Measurements from ENCODE around the gene SLC35G3. TPM values are rescaled to one million over a fixed set of nuclear protein-coding genes. Genes with fewer than 3 reads are reported as not detected.
"Not testable (repeated sequence)": the region's sequence is repeated elsewhere in the genome, so short reads cannot be mapped to it uniquely, and the experiment has no call there.

SLC35G3 gene
- total and polyA plus RNA-seq, 2 experiments from 2014 or later, result not detected

- H3K27ac Mint-ChIP-seq, result no peak overlapping the region
- H3F3A ChIP-seq (replicated peaks; ENCODE audit: low read depth), result no peaks in the 10 kb centered on the region
- H3K27me3 Mint-ChIP-seq (ENCODE audit: insufficient read depth, low read depth, poor library complexity), result peaks cover 3% of the 10 kb centered on the region
- no peak overlapping the region for H3K4me2 ChIP-seq
- no peak overlapping the region for H3K4me3 ChIP-seq
- H3K36me3 Mint-ChIP-seq (ENCODE audit: low read depth), result no peaks in the 10 kb centered on the region
- no peak overlapping the region for H2AFZ ChIP-seq
- DNase-seq (ENCODE audit: low spot score), result no peak
- no peak overlapping the region for H3K4me3 Mint-ChIP-seq
- no peaks in the 10 kb centered on the region for H3K9me2 ChIP-seq (ENCODE audit: insufficient read depth)
- no peak for ATAC-seq
- no peaks in the 10 kb centered on the region for H3K4me1 Mint-ChIP-seq
- no peak overlapping the region for H3K27ac ChIP-seq (ENCODE audit: low read depth)
- H3K4me1 ChIP-seq (ENCODE audit: insufficient read depth), result no peaks in the 10 kb centered on the region
- H3K9me3 Mint-ChIP-seq, result no peaks in the 10 kb centered on the region
- H3K36me3 ChIP-seq (ENCODE audit: insufficient read depth), result no peaks in the 10 kb centered on the region
- no peaks in the 10 kb centered on the region for H4K20me1 ChIP-seq (replicated peaks; ENCODE audit: insufficient read depth)
- no peaks in the 10 kb centered on the region for H3K27me3 ChIP-seq (ENCODE audit: insufficient read depth)
- no peaks in the 10 kb centered on the region for H3K79me2 ChIP-seq (replicated peaks; ENCODE audit: insufficient read depth)
- TF ChIP-seq, protein P1, sequence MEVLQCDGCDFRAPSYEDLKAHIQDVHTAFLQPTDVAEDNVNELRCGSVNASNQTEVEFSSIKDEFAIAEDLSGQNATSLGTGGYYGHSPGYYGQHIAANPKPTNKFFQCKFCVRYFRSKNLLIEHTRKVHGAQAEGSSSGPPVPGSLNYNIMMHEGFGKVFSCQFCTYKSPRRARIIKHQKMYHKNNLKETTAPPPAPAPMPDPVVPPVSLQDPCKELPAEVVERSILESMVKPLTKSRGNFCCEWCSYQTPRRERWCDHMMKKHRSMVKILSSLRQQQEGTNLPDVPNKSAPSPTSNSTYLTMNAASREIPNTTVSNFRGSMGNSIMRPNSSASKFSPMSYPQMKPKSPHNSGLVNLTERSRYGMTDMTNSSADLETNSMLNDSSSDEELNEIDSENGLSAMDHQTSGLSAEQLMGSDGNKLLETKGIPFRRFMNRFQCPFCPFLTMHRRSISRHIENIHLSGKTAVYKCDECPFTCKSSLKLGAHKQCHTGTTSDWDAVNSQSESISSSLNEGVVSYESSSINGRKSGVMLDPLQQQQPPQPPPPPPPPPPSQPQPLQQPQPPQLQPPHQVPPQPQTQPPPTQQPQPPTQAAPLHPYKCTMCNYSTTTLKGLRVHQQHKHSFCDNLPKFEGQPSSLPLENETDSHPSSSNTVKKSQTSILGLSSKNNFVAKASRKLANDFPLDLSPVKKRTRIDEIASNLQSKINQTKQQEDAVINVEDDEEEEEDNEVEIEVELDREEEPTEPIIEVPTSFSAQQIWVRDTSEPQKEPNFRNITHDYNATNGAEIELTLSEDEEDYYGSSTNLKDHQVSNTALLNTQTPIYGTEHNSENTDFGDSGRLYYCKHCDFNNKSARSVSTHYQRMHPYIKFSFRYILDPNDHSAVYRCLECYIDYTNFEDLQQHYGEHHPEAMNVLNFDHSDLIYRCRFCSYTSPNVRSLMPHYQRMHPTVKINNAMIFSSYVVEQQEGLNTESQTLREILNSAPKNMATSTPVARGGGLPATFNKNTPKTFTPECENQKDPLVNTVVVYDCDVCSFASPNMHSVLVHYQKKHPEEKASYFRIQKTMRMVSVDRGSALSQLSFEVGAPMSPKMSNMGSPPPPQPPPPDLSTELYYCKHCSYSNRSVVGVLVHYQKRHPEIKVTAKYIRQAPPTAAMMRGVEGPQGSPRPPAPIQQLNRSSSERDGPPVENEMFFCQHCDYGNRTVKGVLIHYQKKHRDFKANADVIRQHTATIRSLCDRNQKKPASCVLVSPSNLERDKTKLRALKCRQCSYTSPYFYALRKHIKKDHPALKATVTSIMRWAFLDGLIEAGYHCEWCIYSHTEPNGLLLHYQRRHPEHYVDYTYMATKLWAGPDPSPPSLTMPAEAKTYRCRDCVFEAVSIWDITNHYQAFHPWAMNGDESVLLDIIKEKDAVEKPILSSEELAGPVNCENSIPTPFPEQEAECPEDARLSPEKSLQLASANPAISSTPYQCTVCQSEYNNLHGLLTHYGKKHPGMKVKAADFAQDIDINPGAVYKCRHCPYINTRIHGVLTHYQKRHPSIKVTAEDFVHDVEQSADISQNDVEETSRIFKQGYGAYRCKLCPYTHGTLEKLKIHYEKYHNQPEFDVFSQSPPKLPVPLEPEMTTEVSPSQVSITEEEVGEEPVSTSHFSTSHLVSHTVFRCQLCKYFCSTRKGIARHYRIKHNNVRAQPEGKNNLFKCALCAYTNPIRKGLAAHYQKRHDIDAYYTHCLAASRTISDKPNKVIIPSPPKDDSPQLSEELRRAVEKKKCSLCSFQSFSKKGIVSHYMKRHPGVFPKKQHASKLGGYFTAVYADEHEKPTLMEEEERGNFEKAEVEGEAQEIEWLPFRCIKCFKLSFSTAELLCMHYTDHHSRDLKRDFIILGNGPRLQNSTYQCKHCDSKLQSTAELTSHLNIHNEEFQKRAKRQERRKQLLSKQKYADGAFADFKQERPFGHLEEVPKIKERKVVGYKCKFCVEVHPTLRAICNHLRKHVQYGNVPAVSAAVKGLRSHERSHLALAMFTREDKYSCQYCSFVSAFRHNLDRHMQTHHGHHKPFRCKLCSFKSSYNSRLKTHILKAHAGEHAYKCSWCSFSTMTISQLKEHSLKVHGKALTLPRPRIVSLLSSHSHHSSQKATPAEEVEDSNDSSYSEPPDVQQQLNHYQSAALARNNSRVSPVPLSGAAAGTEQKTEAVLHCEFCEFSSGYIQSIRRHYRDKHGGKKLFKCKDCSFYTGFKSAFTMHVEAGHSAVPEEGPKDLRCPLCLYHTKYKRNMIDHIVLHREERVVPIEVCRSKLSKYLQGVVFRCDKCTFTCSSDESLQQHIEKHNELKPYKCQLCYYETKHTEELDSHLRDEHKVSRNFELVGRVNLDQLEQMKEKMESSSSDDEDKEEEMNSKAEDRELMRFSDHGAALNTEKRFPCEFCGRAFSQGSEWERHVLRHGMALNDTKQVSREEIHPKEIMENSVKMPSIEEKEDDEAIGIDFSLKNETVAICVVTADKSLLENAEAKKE (CRISPR knock-in tag; IDR thresholded peaks at IDR 0.05), result no peak
- TF ChIP-seq NANOG (IDR thresholded peaks at IDR 0.05; ENCODE audit: borderline replicate concordance) (no peak), ZNF331 (CRISPR knock-in tag; IDR thresholded peaks at IDR 0.05; ENCODE audit: low read depth) (no peak), POLR2AphosphoS5 (IDR thresholded peaks at IDR 0.05; ENCODE audit: low read depth) (no peak)
- TF ChIP-seq, protein P2, sequence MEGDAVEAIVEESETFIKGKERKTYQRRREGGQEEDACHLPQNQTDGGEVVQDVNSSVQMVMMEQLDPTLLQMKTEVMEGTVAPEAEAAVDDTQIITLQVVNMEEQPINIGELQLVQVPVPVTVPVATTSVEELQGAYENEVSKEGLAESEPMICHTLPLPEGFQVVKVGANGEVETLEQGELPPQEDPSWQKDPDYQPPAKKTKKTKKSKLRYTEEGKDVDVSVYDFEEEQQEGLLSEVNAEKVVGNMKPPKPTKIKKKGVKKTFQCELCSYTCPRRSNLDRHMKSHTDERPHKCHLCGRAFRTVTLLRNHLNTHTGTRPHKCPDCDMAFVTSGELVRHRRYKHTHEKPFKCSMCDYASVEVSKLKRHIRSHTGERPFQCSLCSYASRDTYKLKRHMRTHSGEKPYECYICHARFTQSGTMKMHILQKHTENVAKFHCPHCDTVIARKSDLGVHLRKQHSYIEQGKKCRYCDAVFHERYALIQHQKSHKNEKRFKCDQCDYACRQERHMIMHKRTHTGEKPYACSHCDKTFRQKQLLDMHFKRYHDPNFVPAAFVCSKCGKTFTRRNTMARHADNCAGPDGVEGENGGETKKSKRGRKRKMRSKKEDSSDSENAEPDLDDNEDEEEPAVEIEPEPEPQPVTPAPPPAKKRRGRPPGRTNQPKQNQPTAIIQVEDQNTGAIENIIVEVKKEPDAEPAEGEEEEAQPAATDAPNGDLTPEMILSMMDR (conservative IDR thresholded peaks at IDR 0.05; ENCODE audit: low read depth in 2 of 2), result no peak
Observed at GRCh38 chr17:35235289-35235688, 41.1 kb upstream of the SLC35G3 start.

- H3K27ac Mint-ChIP-seq, result not testable (repeated sequence)
Observed at GRCh38 chr17:35234315-35234714, 40.1 kb upstream of the SLC35G3 start.

More at GRCh38 chr17:35234315-35234714, 40.1 kb upstream of the SLC35G3 start:
- not testable (repeated sequence) for ATAC-seq; H3F3A ChIP-seq (replicated peaks; ENCODE audit: low read depth); H3K79me2 ChIP-seq (replicated peaks; ENCODE audit: insufficient read depth); H3K9me3 Mint-ChIP-seq; H3K27me3 ChIP-seq (ENCODE audit: insufficient read depth); H4K20me1 ChIP-seq (replicated peaks; ENCODE audit: insufficient read depth); H3K4me3 ChIP-seq; H2AFZ ChIP-seq; H3K4me3 Mint-ChIP-seq; H3K4me1 ChIP-seq (ENCODE audit: insufficient read depth); H3K4me2 ChIP-seq; H3K4me1 Mint-ChIP-seq; H3K27ac ChIP-seq (ENCODE audit: low read depth); H3K36me3 ChIP-seq (ENCODE audit: insufficient read depth); H3K36me3 Mint-ChIP-seq (ENCODE audit: low read depth); DNase-seq (ENCODE audit: low spot score); H3K9me2 ChIP-seq (ENCODE audit: insufficient read depth); H3K27me3 Mint-ChIP-seq (ENCODE audit: insufficient read depth, low read depth, poor library complexity)
